Fibroblast of lung (primary cell): ENCODE measurements around the gene DAB1.

Experiments
- CTCF ChIP-seq, 2 donors: IDR thresholded peaks in 1 of 2; conservative IDR thresholded peaks in 1 of 2; 1 replicate in 1 of 2; 2 replicates in 1 of 2; pipeline ENCODE4 v1.5.1; 2011 to 2012; ENCODE audit warnings: low read length in 2 of 2, control low read depth in 1 of 2, inconsistent platforms in 1 of 2, low read depth in 1 of 2, mild to moderate bottlenecking in 1 of 2
- EZH2 ChIP-seq: IDR thresholded peaks from 2 replicates; pipeline ENCODE4 v1.5.1; 2012; ENCODE audit warnings: low read length, control low read depth, mild to moderate bottlenecking; ENCODE audit errors: missing control alignments

GRCh38 chr1:57010511-57010910, 413.3 kb downstream of the DAB1 start:
- TF ChIP-seq CTCF (conservative IDR thresholded peaks at IDR 0.05 in 1 of 2, IDR thresholded peaks at IDR 0.05 in 1 of 2; ENCODE audit: low read depth in 1 of 2, low read length in 2 of 2) (no peak), EZH2 (no peak)
